Measurements from ENCODE around the gene AIG1.

Gene AIG1

DNA sequence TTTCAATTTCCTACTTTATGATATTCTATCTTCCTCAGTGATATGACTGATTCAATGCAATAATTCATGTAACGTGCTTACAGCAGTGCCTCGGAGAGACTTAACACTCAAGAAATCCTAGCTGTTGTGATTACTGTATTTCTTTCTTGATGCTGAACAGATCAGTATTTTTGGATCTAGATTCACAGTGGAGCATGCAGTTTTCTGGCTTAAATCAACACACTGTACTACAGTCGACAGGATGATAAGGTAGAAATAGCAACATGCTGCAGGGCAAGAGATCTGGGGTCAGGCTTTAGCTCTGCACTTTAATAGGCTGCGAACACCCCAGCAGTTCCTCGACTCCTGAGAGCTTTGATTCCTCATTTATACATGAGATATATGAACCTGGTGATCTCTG is 161.0 kb downstream of the AIG1 start:
- TF ChIP-seq, protein P1, sequence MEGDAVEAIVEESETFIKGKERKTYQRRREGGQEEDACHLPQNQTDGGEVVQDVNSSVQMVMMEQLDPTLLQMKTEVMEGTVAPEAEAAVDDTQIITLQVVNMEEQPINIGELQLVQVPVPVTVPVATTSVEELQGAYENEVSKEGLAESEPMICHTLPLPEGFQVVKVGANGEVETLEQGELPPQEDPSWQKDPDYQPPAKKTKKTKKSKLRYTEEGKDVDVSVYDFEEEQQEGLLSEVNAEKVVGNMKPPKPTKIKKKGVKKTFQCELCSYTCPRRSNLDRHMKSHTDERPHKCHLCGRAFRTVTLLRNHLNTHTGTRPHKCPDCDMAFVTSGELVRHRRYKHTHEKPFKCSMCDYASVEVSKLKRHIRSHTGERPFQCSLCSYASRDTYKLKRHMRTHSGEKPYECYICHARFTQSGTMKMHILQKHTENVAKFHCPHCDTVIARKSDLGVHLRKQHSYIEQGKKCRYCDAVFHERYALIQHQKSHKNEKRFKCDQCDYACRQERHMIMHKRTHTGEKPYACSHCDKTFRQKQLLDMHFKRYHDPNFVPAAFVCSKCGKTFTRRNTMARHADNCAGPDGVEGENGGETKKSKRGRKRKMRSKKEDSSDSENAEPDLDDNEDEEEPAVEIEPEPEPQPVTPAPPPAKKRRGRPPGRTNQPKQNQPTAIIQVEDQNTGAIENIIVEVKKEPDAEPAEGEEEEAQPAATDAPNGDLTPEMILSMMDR (conservative IDR thresholded peaks at IDR 0.05; ENCODE audit: low read depth, low read length): no peak
- Histone ChIP-seq H2AFZ (ENCODE audit: low read depth) (no peak overlapping the region), H3K4me3 (IDR thresholded peaks at IDR 0.05; ENCODE audit: insufficient read depth, low read depth, low read length) (no peak overlapping the region), H4K20me1 (ENCODE audit: insufficient read depth) (no peaks in the 10 kb centered on the region), H3K36me3 (ENCODE audit: insufficient read depth) (no peaks in the 10 kb centered on the region), H3K4me1 (ENCODE audit: low read depth, poor library complexity, severe bottlenecking) (no peaks in the 10 kb centered on the region), H3K4me2 (no peak overlapping the region), H3K27ac (no peak overlapping the region), H3K27me3 (ENCODE audit: insufficient read depth, low read depth) (no peaks in the 10 kb centered on the region), H3K9ac (no peak overlapping the region), H3K79me2 (ENCODE audit: insufficient read depth, low read depth) (no peaks in the 10 kb centered on the region)

DNA sequence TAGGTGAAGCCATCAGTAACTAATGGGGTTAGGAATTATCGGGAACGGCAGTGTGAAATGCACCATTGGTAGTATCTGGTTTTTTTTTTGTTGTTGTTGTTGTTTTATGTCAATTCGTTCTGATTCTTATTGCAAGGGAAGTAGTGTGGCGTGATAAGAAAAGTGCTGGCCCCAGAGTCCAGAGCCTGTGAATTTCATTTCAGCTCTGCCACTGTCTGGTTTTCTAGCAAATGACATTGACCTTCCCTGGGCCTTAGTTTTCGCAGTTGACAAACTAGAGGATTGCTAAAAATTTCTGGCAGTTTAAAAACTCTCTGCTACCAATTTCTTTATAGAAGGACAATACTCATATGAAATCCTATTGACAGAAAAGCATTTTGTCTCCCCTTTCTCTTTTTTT is 161.6 kb downstream of the AIG1 start:
- H3K27me3 ChIP-seq (ENCODE audit: insufficient read depth, low read depth): no peaks in the 10 kb centered on the region
- H3K4me2 ChIP-seq: no peak overlapping the region
- H4K20me1 ChIP-seq (ENCODE audit: insufficient read depth): no peaks in the 10 kb centered on the region
- H2AFZ ChIP-seq (ENCODE audit: low read depth): no peak overlapping the region
- TF ChIP-seq, protein P1 (conservative IDR thresholded peaks at IDR 0.05; ENCODE audit: low read depth, low read length): no peak
- H3K4me3 ChIP-seq (IDR thresholded peaks at IDR 0.05; ENCODE audit: insufficient read depth, low read depth, low read length): no peak overlapping the region
- H3K9ac ChIP-seq: no peak overlapping the region
- no peaks in the 10 kb centered on the region for H3K79me2 ChIP-seq (ENCODE audit: insufficient read depth, low read depth)
- H3K36me3 ChIP-seq (ENCODE audit: insufficient read depth): no peaks in the 10 kb centered on the region
- H3K27ac ChIP-seq: no peak overlapping the region
- H3K4me1 ChIP-seq (ENCODE audit: low read depth, poor library complexity, severe bottlenecking): no peaks in the 10 kb centered on the region

DNA sequence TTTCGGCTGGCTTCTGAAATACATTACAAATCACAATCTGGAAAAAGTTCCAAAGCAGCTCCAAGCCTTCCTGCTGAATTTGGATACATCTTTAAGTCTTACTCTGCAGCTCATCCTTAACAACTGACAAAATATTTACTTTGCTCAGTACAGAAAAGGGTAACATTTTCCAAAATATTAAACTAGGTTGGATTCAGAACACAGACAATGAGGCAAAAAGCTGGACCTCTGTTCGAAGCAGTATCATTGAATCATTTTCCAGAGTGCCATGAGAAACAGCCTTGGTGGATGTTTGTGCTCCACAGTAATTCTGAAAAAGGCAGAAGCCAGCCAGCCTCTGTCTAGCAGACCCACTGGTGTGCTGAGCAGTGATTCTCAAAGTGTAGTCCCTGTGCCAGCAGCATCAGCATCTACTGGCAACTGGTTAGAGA is 162.1 kb downstream of the AIG1 start:
- Histone ChIP-seq H3K4me1 (ENCODE audit: low read depth, poor library complexity, severe bottlenecking) (no peaks in the 10 kb centered on the region), H3K4me2 (no peak overlapping the region), H2AFZ (ENCODE audit: low read depth) (no peak overlapping the region), H3K9ac (no peak overlapping the region), H3K27ac (no peak overlapping the region), H3K27me3 (ENCODE audit: insufficient read depth, low read depth) (no peaks in the 10 kb centered on the region), H3K36me3 (ENCODE audit: insufficient read depth) (no peaks in the 10 kb centered on the region), H3K79me2 (ENCODE audit: insufficient read depth, low read depth) (no peaks in the 10 kb centered on the region), H3K4me3 (IDR thresholded peaks at IDR 0.05; ENCODE audit: insufficient read depth, low read depth, low read length) (no peak overlapping the region), H4K20me1 (ENCODE audit: insufficient read depth) (no peaks in the 10 kb centered on the region)
- TF ChIP-seq, protein P1 (conservative IDR thresholded peaks at IDR 0.05; ENCODE audit: low read depth, low read length): no peak

DNA sequence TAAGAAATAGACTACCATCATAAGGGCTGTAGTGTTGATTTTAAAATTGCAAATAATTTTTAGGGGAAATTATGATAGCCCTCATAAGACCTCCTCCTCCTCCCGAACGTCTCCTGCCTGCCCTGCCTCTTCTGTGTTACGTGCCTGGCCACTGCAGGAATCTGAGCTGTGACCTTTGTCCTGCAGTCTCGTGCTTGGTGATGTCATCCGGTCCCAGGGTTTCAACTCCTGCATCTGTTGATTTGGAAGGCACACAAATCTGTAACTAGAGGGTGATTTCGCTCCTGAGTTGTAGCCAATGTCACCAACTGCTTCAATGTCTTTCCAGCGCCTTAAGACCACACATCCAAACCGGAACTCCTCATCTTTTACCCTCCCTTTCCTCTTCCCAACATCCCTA is 163.2 kb downstream of the AIG1 start:
- Histone ChIP-seq H3K27ac (no peak overlapping the region), H3K36me3 (ENCODE audit: insufficient read depth) (no peaks in the 10 kb centered on the region), H3K79me2 (ENCODE audit: insufficient read depth, low read depth) (no peaks in the 10 kb centered on the region), H4K20me1 (ENCODE audit: insufficient read depth) (no peaks in the 10 kb centered on the region), H3K4me1 (ENCODE audit: low read depth, poor library complexity, severe bottlenecking) (no peaks in the 10 kb centered on the region), H3K27me3 (ENCODE audit: insufficient read depth, low read depth) (no peaks in the 10 kb centered on the region), H3K4me2 (no peak overlapping the region), H3K9ac (no peak overlapping the region), H2AFZ (ENCODE audit: low read depth) (no peak overlapping the region), H3K4me3 (IDR thresholded peaks at IDR 0.05; ENCODE audit: insufficient read depth, low read depth, low read length) (no peak overlapping the region)
- TF ChIP-seq, protein P1 (conservative IDR thresholded peaks at IDR 0.05; ENCODE audit: low read depth, low read length): no peak
